ENCODE results near the gene DLG2.

DLG2 gene

GRCh38 chr11:83648610-83649527 lies 1978.3 kb downstream of the DLG2 start:
- no peak for DNase-seq (ENCODE audit: low read depth, low spot score)

GRCh38 chr11:83645561-83645960 lies 1981.6 kb downstream of the DLG2 start:
- no peak for DNase-seq (ENCODE audit: low read depth, low spot score)
- H3K4me3 ChIP-seq (ENCODE audit: low read length): no peak overlapping the region

More at GRCh38 chr11:83648610-83649527, 1978.3 kb downstream of the DLG2 start:
- H3K4me3 ChIP-seq (ENCODE audit: low read length): no peak overlapping the region

- no peak for DNase-seq (ENCODE audit: low read depth, low spot score)
These were observed 1984.0 kb downstream of the DLG2 start for GRCh38 chr11:83643115-83643514.

GRCh38 chr11:83642500-83642899 lies 1984.6 kb downstream of the DLG2 start:
- DNase-seq (ENCODE audit: low read depth, low spot score): no peak
- no peak overlapping the region for H3K4me3 ChIP-seq (ENCODE audit: low read length)

More at GRCh38 chr11:83643115-83643514, 1984.0 kb downstream of the DLG2 start:
- H3K4me3 ChIP-seq (ENCODE audit: low read length): no peak overlapping the region

- H3K4me3 ChIP-seq (ENCODE audit: low read length): no peak overlapping the region
- DNase-seq (ENCODE audit: low read depth, low spot score): no peak
These were observed 1985.6 kb downstream of the DLG2 start for GRCh38 chr11:83641511-83641910.

GRCh38 chr11:83639995-83640758 lies 1987.0 kb downstream of the DLG2 start:
- no peak overlapping the region for H3K4me3 ChIP-seq (ENCODE audit: low read length)
- DNase-seq (ENCODE audit: low read depth, low spot score): no peak

GRCh38 chr11:83635166-83635565 lies 1992.0 kb downstream of the DLG2 start:
- no peak overlapping the region for H3K4me3 ChIP-seq (ENCODE audit: low read length)
- no peak for DNase-seq (ENCODE audit: low read depth, low spot score)

GRCh38 chr11:83630211-83630610 lies 1996.9 kb downstream of the DLG2 start:
- H3K4me3 ChIP-seq (ENCODE audit: low read length): no peak overlapping the region
- no peak for DNase-seq (ENCODE audit: low read depth, low spot score)

GRCh38 chr11:83629775-83630174 lies 1997.4 kb downstream of the DLG2 start:
- H3K4me3 ChIP-seq (ENCODE audit: low read length): no peak overlapping the region
- DNase-seq (ENCODE audit: low read depth, low spot score): no peak

- no peak for DNase-seq (ENCODE audit: low read depth, low spot score)
- no peak overlapping the region for H3K4me3 ChIP-seq (ENCODE audit: low read length)
These were observed 1998.4 kb downstream of the DLG2 start for GRCh38 chr11:83628622-83629355.

- no peak overlapping the region for H3K4me3 ChIP-seq (ENCODE audit: low read length)
- no peak for DNase-seq (ENCODE audit: low read depth, low spot score)
These were observed 2001.8 kb downstream of the DLG2 start for GRCh38 chr11:83625336-83625735.

GRCh38 chr11:83617671-83618070 lies 2009.5 kb downstream of the DLG2 start:
- no peak overlapping the region for H3K4me3 ChIP-seq (ENCODE audit: low read length)
- no peak for DNase-seq (ENCODE audit: low read depth, low spot score)

- H3K4me3 ChIP-seq (ENCODE audit: low read length): no peak overlapping the region
- no peak for DNase-seq (ENCODE audit: low read depth, low spot score)
These were observed 2013.4 kb downstream of the DLG2 start for GRCh38 chr11:83613767-83614121.

- no peak overlapping the region for H3K4me3 ChIP-seq (ENCODE audit: low read length)
- no peak for DNase-seq (ENCODE audit: low read depth, low spot score)
These were observed 2014.0 kb downstream of the DLG2 start for GRCh38 chr11:83612891-83613766.

- H3K4me3 ChIP-seq (ENCODE audit: low read length): no peak overlapping the region
These were observed 2015.5 kb downstream of the DLG2 start for GRCh38 chr11:83611600-83611999.

GRCh38 chr11:83611031-83611430 lies 2016.1 kb downstream of the DLG2 start:
- H3K4me3 ChIP-seq (ENCODE audit: low read length): no peak overlapping the region
- DNase-seq (ENCODE audit: low read depth, low spot score): no peak

More at GRCh38 chr11:83611600-83611999, 2015.5 kb downstream of the DLG2 start:
- DNase-seq (ENCODE audit: low read depth, low spot score): no peak

GRCh38 chr11:83609191-83609590 lies 2018.0 kb downstream of the DLG2 start:
- DNase-seq (ENCODE audit: low read depth, low spot score): no peak
- H3K4me3 ChIP-seq (ENCODE audit: low read length): no peak overlapping the region

GRCh38 chr11:83608571-83608970 lies 2018.6 kb downstream of the DLG2 start:
- DNase-seq (ENCODE audit: low read depth, low spot score): no peak
- H3K4me3 ChIP-seq (ENCODE audit: low read length): no peak overlapping the region
